GM19239 (cell line): ENCODE measurements around the gene CD5L.

Source experiments
- DNase-seq: peaks from one replicate; pipeline ENCODE4 v3.0.0; 2011; ENCODE audit warnings: low spot score; ENCODE audit not compliant: insufficient read length
- FAIRE-seq: peaks from 2 replicates; lab custom pipeline; 2011; peaks lifted over from hg19 to GRCh38; lab: Jason Lieb, UNC

Gene CD5L

DNA sequence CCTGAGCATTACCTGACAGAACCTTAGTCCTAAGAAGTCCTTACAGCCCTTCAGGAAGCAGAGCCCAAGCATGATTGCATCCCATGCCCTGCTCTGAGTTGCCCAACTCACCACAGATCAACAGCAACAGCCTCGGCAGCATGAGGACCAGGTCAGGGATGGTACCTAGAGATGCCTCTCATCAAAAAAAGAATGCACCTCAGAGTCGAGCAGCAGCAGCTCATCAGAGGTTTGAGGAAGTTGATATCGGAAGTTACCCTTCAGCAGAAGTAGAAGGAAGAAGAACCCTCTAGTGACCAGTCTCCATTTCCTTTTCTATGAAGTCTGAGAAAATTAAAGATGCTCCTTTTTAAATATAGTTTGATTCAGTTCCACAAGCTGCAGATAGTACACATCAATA lies 21.7 kb downstream of the CD5L start, which contains the start of gene FCRL1:
FCRL1 (minus strand) TSS at position 225 of the 400 bp plus-strand sequence; CDS start at position 142, 83 bp downstream.
- peak; percentile 57 for FAIRE-seq

GRCh38 chr1:157819215-157819614 lies 22.4 kb downstream of the CD5L start:
- no peak for FAIRE-seq
- DNase-seq: no peak

More for the DNA sequence above, 21.7 kb downstream of the CD5L start, which contains the start of gene FCRL1:
- DNase-seq: no peak

DNA sequence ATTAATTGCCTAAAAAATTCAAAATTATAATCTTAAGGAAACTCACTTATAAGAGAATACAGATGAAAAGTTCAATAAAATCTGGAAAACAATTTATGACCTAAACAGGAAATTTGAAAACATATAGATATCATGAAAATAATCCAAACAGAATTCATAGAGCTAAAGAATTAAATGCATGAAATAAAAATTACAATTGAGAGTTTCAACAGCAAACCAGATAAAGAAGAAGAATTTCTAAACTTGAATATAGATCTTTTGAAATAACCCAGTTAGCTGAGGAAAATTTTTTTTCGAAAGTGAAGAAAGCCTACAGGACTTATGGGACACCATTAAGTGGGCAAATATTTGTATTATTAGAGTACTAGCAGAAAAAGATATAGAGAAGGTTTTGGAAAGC lies 28.3 kb downstream of the CD5L start:
- peak; percentile 11 for FAIRE-seq
- no peak for DNase-seq

DNA sequence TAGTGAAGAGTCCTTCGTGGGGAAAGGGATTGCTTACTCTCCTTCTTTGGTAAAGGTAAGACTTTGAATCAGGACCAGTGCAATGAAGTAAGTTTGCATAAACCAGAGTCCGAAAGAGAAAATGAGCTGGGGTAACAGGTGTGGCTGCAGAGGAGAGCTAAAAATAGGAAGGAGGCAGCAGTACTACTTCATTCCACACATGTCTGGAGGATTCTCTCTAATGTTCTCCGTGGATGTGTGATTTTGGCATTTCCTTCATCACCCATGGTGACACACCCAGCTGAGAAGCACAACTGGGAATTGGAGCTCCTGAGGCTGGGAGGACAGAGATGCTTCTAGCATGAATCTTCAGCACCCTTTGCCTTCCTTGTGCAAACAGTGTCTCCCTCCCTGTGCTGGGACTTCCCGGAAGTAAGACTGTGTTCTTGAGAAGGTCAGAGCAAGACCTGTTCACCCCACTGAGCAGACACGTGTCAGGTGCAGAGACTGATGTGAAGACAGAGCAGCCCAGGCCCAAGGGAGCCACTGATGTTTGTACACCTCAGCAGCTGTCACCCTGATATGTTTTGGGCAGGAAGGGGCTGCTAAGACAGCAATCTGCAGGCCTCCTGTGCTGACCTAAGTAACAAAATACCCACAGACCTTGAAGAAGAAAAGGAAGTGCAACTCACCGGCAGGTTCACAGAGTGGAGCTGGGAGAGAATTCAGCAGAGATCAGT lies 35.0 kb downstream of the CD5L start:
- DNase-seq (peak; percentile 31), FAIRE-seq (peak; percentile 98)

DNA sequence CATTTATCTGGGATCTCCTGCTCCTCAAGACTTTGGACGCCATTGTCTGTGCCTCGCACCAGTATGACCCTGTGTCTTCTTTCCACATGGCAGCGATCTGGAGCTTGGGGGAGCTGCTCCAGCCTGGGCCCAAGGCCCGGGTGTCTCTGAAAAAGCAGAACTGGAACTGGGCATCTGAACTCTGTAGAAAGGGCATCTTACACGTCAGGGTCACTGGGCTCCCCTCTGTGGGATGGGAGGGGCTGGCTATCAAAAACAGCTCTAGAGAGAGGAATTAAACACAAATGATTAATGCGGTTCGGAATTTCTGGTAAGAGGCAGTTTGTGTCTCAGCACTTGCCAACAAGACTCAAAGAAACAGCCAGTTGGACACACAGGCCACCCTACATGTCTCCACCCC lies 37.8 kb downstream of the CD5L start:
- DNase-seq (no peak), FAIRE-seq (no peak)

GRCh38 chr1:157799996-157800395 lies 41.6 kb downstream of the CD5L start:
- no peak for DNase-seq
- FAIRE-seq: no peak

GRCh38 chr1:157798211-157798610 lies 43.4 kb downstream of the CD5L start:
- FAIRE-seq: no peak
- DNase-seq: no peak

GRCh38 chr1:157785248-157785647 lies 56.4 kb downstream of the CD5L start:
- FAIRE-seq (no peak), DNase-seq (no peak)

DNA sequence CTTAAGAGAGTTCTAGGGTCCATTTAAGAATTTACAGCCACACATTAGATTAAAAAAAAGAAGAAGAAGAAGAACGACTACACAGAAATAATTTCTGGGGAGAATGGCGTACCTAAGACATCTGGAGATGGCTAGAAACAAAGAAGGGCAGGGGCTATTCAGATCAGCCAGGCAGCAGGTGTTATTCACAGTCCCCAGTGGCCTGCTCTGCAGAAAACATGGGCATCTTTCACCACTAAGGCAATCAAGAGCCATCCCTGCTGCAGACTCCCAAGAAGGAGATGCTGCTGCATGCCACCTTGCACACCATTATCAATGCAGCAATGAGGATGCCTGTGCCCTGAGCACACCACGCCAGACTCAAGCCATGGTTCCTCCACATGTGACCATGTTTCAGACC lies 56.8 kb downstream of the CD5L start:
- DNase-seq (no peak), FAIRE-seq (no peak)

DNA sequence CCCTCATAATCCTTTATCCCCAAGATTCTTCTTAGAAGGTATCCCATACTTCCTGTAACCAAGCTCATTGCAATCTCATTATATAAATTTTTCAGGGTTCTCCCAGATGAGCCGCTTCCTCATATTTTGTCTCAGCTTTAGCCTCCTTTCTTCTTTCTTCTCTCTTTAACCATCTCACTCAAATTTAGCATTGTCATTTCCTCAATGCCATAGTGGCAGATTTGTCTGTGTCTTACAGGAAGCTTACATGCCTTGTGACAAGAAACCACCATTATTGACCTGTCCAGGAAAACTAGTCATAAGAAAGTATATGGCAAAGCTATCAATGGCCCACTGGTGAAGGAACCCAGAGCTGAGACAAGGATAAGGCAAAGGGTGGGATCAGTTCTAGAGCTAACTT lies 58.7 kb downstream of the CD5L start:
- DNase-seq (no peak), FAIRE-seq (peak; percentile 45)

DNA sequence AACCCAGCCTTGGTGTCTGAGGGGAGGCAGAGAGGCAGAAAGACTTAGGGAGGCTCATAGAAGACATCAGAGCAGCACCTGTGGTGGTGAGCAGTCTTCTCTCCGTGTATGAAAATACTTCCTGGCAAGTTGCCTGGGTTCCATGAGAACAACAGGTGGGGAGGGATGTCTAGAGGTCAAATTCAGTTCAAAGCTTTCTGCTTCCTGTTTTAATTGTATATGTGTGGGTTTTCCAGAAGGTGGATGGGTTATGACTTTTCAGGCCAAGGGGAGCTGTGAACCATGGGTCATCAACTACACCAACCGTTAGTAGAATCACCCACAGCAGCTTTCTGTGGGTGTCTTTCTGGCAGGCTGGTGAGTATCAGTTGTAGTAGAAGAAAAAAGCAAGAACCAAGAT lies 60.6 kb downstream of the CD5L start:
- no peak for DNase-seq
- FAIRE-seq: peak; percentile 98
